Activated CD4-positive, alpha-beta T cell treated with anti-CD3 and anti-CD28 coated beads for 36 hours (primary cell): ENCODE measurements around the gene RARA. TPM values are rescaled to one million over a fixed set of nuclear protein-coding genes. Genes with fewer than 3 reads are reported as not detected.
"Not testable (repeated sequence)": the region's sequence is repeated elsewhere in the genome, so short reads cannot be mapped to it uniquely, and the experiment has no call there.

ENCODE experiments used
- ATAC-seq: fragments of 200-7000 bp; cut with Tn5 transposase; one replicate; pipeline ENCODE4 v1.10.0; 2021; ENCODE audit warnings: mild to moderate bottlenecking, moderate library complexity
- CTCF ChIA-PET: fragments of 350-600 bp; sonication (Branson Sonifier 250); formaldehyde crosslinking; loops from one replicate; lab custom pipeline; 2021; ENCODE audit warnings: antibody characterized with exemption; lab: Charles Lee
- POLR2A ChIA-PET: fragments of 350-600 bp; sonication (Branson Sonifier 250); formaldehyde crosslinking; loops from one replicate; lab custom pipeline; 2021; ENCODE audit warnings: antibody characterized with exemption, inconsistent platforms; lab: Charles Lee
- DNase-seq: peaks from one replicate; pipeline ENCODE4 v3.0.0-alpha.2; 2020
- H3K27ac Mint-ChIP-seq: one replicate; pipeline ENCODE4 v1.8.0; 2021; ENCODE audit warnings: mixed read lengths
- H3K27me3 Mint-ChIP-seq: one replicate; pipeline ENCODE4 v1.8.0; 2021; ENCODE audit warnings: mixed read lengths
- H3K36me3 Mint-ChIP-seq: one replicate; pipeline ENCODE4 v1.8.0; 2021; ENCODE audit warnings: low read depth, mixed read lengths
- H3K4me1 Mint-ChIP-seq: one replicate; pipeline ENCODE4 v1.8.0; 2021; ENCODE audit warnings: mixed read lengths
- H3K4me3 Mint-ChIP-seq: one replicate; pipeline ENCODE4 v1.8.0; 2021; ENCODE audit warnings: mild to moderate bottlenecking, moderate library complexity, mixed read lengths
- H3K9me3 Mint-ChIP-seq: one replicate; pipeline ENCODE4 v1.8.0; 2021; ENCODE audit warnings: low read depth, mixed read lengths
- intact Hi-C, 2 experiments: fragments of 100-400 bp; cut with DNase I in 1 of 2; cut with micrococcal nuclease in 1 of 2; formaldehyde crosslinking; loops; one replicate each; pipeline versions ENCODE4 v1.14.2 to v1.15.1; 2022 to 2024; cut with DNase I, micrococcal nuclease
- total RNA-seq, 2 experiments: library from RNA; stranded (reverse); gene quantifications; one replicate each; pipeline ENCODE4 v1.2.3, GENCODE V29; 2021

Gene RARA
- total RNA-seq, 2 experiments from 2014 or later: 29.8 to 40.2 TPM

- H3K27ac Mint-ChIP-seq, H3K27me3 Mint-ChIP-seq, intact Hi-C loops, H3K4me3 Mint-ChIP-seq, H3K36me3 Mint-ChIP-seq, DNase-seq, ATAC-seq, H3K9me3 Mint-ChIP-seq: not testable (repeated sequence)
- ChIA-PET POLR2A (interaction anchor here (0.7 kb wide), 1 partner anchor 58 kb away, joined by 4 read pairs; no protein-coding TSS in a partner anchor), CTCF (interaction anchor here (1.1 to 2.0 kb wide), 3 partner anchors 13 to 50 kb away, joined by 4 to 10 read pairs (median 5); partner anchors contain the start of gene TOP2A)
- peaks cover 15% of the 10 kb centered on the region for H3K4me1 Mint-ChIP-seq
Measured at GRCh38 chr17:40367728-40368127, 58.7 kb downstream of the RARA start.

DNA sequence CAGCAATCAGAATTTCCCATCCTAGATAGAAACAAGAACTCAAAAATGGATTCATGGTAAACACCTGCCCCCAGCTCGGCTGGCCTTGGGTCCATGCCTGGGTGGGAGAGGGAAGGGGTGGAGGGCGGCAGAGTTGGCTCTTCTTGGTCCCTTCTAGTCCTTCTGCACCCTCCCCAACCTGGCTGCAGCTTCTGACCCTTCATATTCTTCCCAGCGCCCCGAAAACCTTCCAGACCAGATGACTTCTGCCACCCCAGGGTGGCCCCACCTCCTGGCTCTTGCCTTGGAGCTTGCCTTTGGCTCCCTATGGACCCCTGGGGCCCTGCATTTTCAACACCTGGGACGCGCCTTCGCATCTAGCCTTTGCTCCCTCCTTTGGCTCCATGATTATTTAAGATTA is 60.9 kb downstream of the RARA start:
- Mint-ChIP-seq H3K27ac (no peak overlapping the region), H3K36me3 (no peaks in the 10 kb centered on the region), H3K4me3 (no peak overlapping the region), H3K9me3 (no peaks in the 10 kb centered on the region), H3K4me1 (peaks cover 33% of the 10 kb centered on the region), H3K27me3 (no peaks in the 10 kb centered on the region)
- POLR2A ChIA-PET: no interaction called here
- intact Hi-C loops: loop anchor here in 1 of 2 experiments (5.0 kb wide), 1 partner anchor 227 kb away; no protein-coding TSS in a partner anchor
- CTCF ChIA-PET: interaction anchor here (0.9 to 1.4 kb wide), 2 partner anchors 15 to 46 kb away, joined by 3 read pairs; no protein-coding TSS in a partner anchor
- ATAC-seq (no peak), DNase-seq (no peak)

DNA sequence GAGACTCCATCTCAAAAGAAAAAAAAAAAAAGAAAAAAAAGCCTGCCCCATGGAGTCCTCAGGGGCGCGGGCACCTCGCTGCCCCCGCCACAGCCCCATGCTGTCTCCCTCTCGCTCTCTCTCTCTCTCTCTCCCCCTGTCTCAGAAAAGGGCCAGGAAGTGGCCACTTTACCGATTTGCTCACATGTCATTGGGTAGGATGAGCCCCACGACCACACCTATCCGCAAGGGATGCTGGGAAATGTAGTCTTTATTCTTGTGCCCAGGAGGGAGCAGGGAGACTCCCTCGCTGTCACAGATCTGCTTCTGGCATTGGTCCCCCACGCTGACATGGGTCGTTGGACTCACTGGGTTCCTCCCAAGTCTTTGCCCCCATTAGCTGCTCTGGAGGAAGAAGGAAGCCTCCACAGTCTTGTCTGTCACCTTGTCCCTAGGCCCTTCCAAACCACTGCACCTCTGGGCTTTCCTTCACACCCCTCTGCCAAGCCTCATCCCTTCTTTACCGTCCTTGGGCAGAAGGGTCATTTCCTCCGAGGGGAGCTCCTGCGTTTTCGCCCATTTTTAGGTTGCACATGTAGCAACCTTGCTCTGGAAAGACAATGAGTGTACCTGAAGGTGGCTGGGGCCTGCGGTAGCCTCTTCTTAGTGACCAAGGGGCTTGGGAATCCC is 62.4 kb downstream of the RARA start:
- no peak overlapping the region for H3K4me3 Mint-ChIP-seq
- DNase-seq (peak; percentile 57), ATAC-seq (peak; percentile 75)
- H3K9me3 Mint-ChIP-seq: peaks cover 1% of the 10 kb centered on the region
- intact Hi-C loops: loop anchor here in 1 of 2 experiments (5.0 kb wide), 1 partner anchor 226 kb away; no protein-coding TSS in a partner anchor
- CTCF ChIA-PET: interaction anchor here (0.8 to 1.5 kb wide), 3 partner anchors 9 to 45 kb away, joined by 3 read pairs; no protein-coding TSS in a partner anchor
- H3K36me3 Mint-ChIP-seq: no peaks in the 10 kb centered on the region
- POLR2A ChIA-PET: no interaction called here
- peaks cover 33% of the 10 kb centered on the region for H3K4me1 Mint-ChIP-seq
- no peaks in the 10 kb centered on the region for H3K27me3 Mint-ChIP-seq
- H3K27ac Mint-ChIP-seq: no peak overlapping the region

DNA sequence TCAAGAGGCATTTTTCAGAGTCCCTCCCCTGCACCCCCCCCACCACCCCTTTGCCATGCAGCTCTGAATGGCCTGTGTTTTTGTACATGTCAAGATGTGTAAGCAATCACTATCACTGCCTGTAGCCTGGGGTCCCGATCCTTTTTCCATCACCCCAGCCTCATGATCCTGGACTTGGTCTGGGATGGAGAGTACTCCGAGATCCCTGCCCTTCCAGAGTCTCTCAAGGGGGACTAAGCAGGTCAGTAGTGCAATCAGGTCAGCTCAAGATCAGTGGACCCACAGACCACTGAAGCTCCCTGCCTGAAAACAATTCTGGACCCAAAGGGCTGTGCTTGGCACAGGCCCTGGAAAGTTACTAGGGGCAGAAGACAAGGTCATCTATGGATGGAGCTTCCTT is 63.1 kb downstream of the RARA start:
- H3K36me3 Mint-ChIP-seq: no peaks in the 10 kb centered on the region
- POLR2A ChIA-PET: no interaction called here
- ATAC-seq: no peak
- no peaks in the 10 kb centered on the region for H3K27me3 Mint-ChIP-seq
- H3K4me3 Mint-ChIP-seq: no peak overlapping the region
- intact Hi-C loops: loop anchor here in 1 of 2 experiments (5.0 kb wide), 1 partner anchor 225 kb away; no protein-coding TSS in a partner anchor
- CTCF ChIA-PET: interaction anchor here (0.8 to 2.0 kb wide), 6 partner anchors 7 to 76 kb away, joined by 3 to 8 read pairs (median 4); partner anchors contain the start of gene GJD3
- H3K27ac Mint-ChIP-seq: peak overlapping the region; percentile 56
- H3K4me1 Mint-ChIP-seq: peaks cover 36% of the 10 kb centered on the region
- no peak for DNase-seq
- peaks cover 3% of the 10 kb centered on the region for H3K9me3 Mint-ChIP-seq

DNA sequence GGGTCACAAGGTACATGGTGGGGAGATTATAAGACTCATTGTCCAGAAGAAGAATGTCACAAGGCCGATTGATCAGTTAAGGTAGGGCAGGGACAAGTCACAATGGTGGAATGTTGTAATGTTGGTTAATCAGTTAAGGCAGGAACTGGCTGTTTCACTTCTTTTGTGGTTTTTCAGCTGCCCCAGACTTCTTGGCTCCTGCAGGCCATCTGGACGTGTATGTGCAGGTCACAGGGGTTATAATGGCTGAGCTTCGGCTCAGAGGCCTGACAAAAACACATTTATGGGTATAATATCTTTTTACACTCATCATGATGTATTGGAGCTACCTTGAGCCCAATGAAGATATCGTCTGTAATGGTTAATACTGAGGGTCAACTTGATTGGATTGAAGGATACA is 63.7 kb downstream of the RARA start:
- not testable (repeated sequence) for H3K4me3 Mint-ChIP-seq, H3K27me3 Mint-ChIP-seq, DNase-seq, ATAC-seq, H3K9me3 Mint-ChIP-seq, H3K36me3 Mint-ChIP-seq
- POLR2A ChIA-PET: interaction anchor here (0.6 to 1.0 kb wide), 5 partner anchors 8 to 189 kb away, joined by 3 to 6 read pairs (median 3); partner anchors contain the start of gene GJD3
- peak overlapping the region; percentile 77 for H3K27ac Mint-ChIP-seq
- CTCF ChIA-PET: interaction anchor here (0.6 to 2.2 kb wide), 9 partner anchors 8 to 119 kb away, joined by 3 to 12 read pairs (median 4); partner anchors contain the start of gene GJD3
- intact Hi-C loops: loop anchor here in 1 of 2 experiments (1.0 to 5.0 kb wide), 2 partner anchors 108 to 225 kb away; no protein-coding TSS in a partner anchor
- H3K4me1 Mint-ChIP-seq: peaks cover 36% of the 10 kb centered on the region

DNA sequence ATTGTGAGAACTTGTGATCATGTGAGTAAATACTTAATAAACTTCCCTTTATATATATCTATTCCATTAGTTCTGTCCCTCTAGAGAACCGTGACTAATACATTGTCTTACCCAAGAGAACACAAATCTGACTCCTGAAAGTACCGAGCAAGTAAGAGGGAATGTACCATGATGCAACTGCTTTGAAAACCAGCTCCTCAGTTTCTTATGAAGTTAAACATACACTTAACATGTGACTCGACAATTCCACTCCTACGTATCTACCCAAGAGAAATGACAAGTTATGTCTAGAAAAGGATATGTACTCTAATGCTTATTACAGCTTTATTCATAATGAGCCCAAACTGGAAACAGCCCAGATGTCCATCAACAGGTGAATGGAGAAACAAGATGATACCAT is 64.3 kb downstream of the RARA start:
- peak overlapping the region; percentile 77 for H3K27ac Mint-ChIP-seq
- ATAC-seq: peak; percentile 85

GRCh38 chr17:40373999-40374398 is 65.0 kb downstream of the RARA start:
- ChIA-PET CTCF (interaction anchor here (0.6 to 2.2 kb wide), 7 partner anchors 9 to 154 kb away, joined by 3 to 12 read pairs (median 4); partner anchors contain the start of gene GJD3), POLR2A (interaction anchor here (0.6 to 1.1 kb wide), 5 partner anchors 8 to 207 kb away, joined by 3 to 7 read pairs (median 3); no protein-coding TSS in a partner anchor)
- peak overlapping the region; percentile 77 for H3K27ac Mint-ChIP-seq
- H3K9me3 Mint-ChIP-seq: peaks cover 3% of the 10 kb centered on the region
- peaks cover 36% of the 10 kb centered on the region for H3K4me1 Mint-ChIP-seq
- intact Hi-C loops: loop anchor here in 1 of 2 experiments (1.0 to 5.0 kb wide), 2 partner anchors 106 to 223 kb away; no protein-coding TSS in a partner anchor
- no peak overlapping the region for H3K4me3 Mint-ChIP-seq
- ATAC-seq: no peak
- H3K27me3 Mint-ChIP-seq: no peaks in the 10 kb centered on the region
- H3K36me3 Mint-ChIP-seq: no peaks in the 10 kb centered on the region
- no peak for DNase-seq

More for the DNA sequence above, 64.3 kb downstream of the RARA start:
- Mint-ChIP-seq H3K9me3 (peaks cover 3% of the 10 kb centered on the region), H3K4me3 (no peak overlapping the region), H3K4me1 (peaks cover 36% of the 10 kb centered on the region), H3K36me3 (no peaks in the 10 kb centered on the region), H3K27me3 (no peaks in the 10 kb centered on the region)
- intact Hi-C loops: loop anchor here in 1 of 2 experiments (1.0 to 5.0 kb wide), 2 partner anchors 107 to 224 kb away; no protein-coding TSS in a partner anchor
- no peak for DNase-seq
- POLR2A ChIA-PET: interaction anchor here (0.6 to 1.0 kb wide), 6 partner anchors 8 to 189 kb away, joined by 3 to 6 read pairs (median 3); partner anchors contain the start of genes GJD3 and TOP2A
- CTCF ChIA-PET: interaction anchor here (0.6 to 2.2 kb wide), 10 partner anchors 9 to 155 kb away, joined by 3 to 12 read pairs (median 4); partner anchors contain the start of gene GJD3

GRCh38 chr17:40374821-40375498 is 66.0 kb downstream of the RARA start:
- Mint-ChIP-seq H3K4me1 (peaks cover 36% of the 10 kb centered on the region), H3K27me3 (no peaks in the 10 kb centered on the region), H3K36me3 (no peaks in the 10 kb centered on the region), H3K9me3 (peaks cover 3% of the 10 kb centered on the region), H3K27ac (peak overlapping the region; percentile 63), H3K4me3 (no peak overlapping the region)
- ATAC-seq (no peak), DNase-seq (no peak)
- intact Hi-C loops: loop anchor here in 1 of 2 experiments (5.0 kb wide), 1 partner anchor 222 kb away; no protein-coding TSS in a partner anchor
- CTCF ChIA-PET: interaction anchor here (0.5 to 0.8 kb wide), 10 partner anchors 12 to 753 kb away, joined by 3 to 6 read pairs (median 3); no protein-coding TSS in a partner anchor
- POLR2A ChIA-PET: interaction anchor here (0.6 to 1.1 kb wide), 2 partner anchors 9 to 206 kb away, joined by 3 to 7 read pairs; no protein-coding TSS in a partner anchor

GRCh38 chr17:40375786-40376185 is 66.8 kb downstream of the RARA start:
- ATAC-seq, POLR2A ChIA-PET, H3K4me3 Mint-ChIP-seq, DNase-seq, H3K27me3 Mint-ChIP-seq, intact Hi-C loops, H3K9me3 Mint-ChIP-seq, H3K36me3 Mint-ChIP-seq, H3K27ac Mint-ChIP-seq: not testable (repeated sequence)
- peaks cover 36% of the 10 kb centered on the region for H3K4me1 Mint-ChIP-seq
- CTCF ChIA-PET: interaction anchor here (0.6 to 1.4 kb wide), 6 partner anchors 15 to 526 kb away, joined by 3 to 5 read pairs (median 3); no protein-coding TSS in a partner anchor

DNA sequence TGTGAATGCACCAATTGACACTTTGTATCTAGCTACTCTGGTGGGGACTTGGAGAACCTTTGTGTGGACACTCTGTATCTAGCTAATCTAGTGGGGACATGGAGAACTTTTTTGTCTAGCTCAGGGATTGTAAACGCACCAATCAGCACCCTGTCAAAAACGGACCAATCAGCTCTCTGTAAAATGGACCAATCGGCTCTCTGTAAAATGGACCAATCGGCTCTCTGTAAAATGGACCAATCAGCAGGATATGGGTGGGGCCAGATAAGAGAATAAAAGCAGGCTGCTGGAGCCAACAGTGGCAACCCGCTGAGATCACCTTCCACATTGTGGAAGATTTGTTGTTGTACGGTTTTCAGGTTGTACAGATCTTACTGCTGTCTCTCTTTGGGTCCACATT is 67.6 kb downstream of the RARA start:
- H3K27ac Mint-ChIP-seq, H3K9me3 Mint-ChIP-seq, H3K27me3 Mint-ChIP-seq, ATAC-seq, H3K4me3 Mint-ChIP-seq, intact Hi-C loops, H3K36me3 Mint-ChIP-seq, DNase-seq: not testable (repeated sequence)
- ChIA-PET CTCF (interaction anchor here (0.6 to 2.0 kb wide), 5 partner anchors 11 to 294 kb away, joined by 3 to 8 read pairs (median 4); partner anchors contain the start of genes GJD3 and TOP2A), POLR2A (interaction anchor here (0.6 to 1.1 kb wide), 3 partner anchors 11 to 174 kb away, joined by 3 to 5 read pairs (median 3); partner anchors contain the start of gene TOP2A)
- peaks cover 32% of the 10 kb centered on the region for H3K4me1 Mint-ChIP-seq
